Sigmoid colon (tissue), 4 donors: ENCODE measurements around the gene PRDM16.

Experiments used
- CTCF ChIP-seq, 4 experiments: fragments of 450-650 bp in 3 of 4; fragments of 200-600 bp in 1 of 4; IDR thresholded peaks; one replicate each; pipeline ENCODE4 v1.5.1; 2016 to 2019; ENCODE audit warnings: antibody characterized with exemption in 4 of 4, mild to moderate bottlenecking in 3 of 4, moderate library complexity in 2 of 4
- EP300 ChIP-seq, 4 donors: sonication (generic); formaldehyde crosslinking; IDR thresholded peaks; one replicate each; pipeline ENCODE4 v1.6.1; 2017; ENCODE audit warnings: antibody characterized with exemption in 4 of 4
- POLR2A ChIP-seq, 2 donors: fragments of 450-650 bp; IDR thresholded peaks; one replicate each; pipeline ENCODE4 v1.6.1; 2016; ENCODE audit warnings: antibody characterized with exemption in 2 of 2, mild to moderate bottlenecking in 2 of 2, moderate library complexity in 2 of 2
- POLR2AphosphoS5 ChIP-seq, 4 donors: sonication (generic); formaldehyde crosslinking; IDR thresholded peaks; one replicate each; pipeline ENCODE4 v1.6.1; 2017; ENCODE audit warnings: antibody characterized with exemption in 4 of 4

GRCh38 chr1:3183411-3183810, 114.4 kb downstream of the PRDM16 start:
- no peak for TF ChIP-seq CTCF (IDR thresholded peaks at IDR 0.05)
- no peak for TF ChIP-seq EP300 (IDR thresholded peaks at IDR 0.05)
- TF ChIP-seq POLR2AphosphoS5 (IDR thresholded peaks at IDR 0.05) = no peak
- no peak for TF ChIP-seq POLR2A (IDR thresholded peaks at IDR 0.05)
